ENCODE results near the gene YWHAE.
"Not testable (repeated sequence)": the region's sequence is repeated elsewhere in the genome, so short reads cannot be mapped to it uniquely, and the experiment has no call there.

The YWHAE gene

GRCh38 chr17:1412185-1413110, 12.4 kb upstream of the YWHAE start:
- no peak for DNase-seq

- DNase-seq = no peak
Measured at GRCh38 chr17:1402262-1402586, 2.2 kb upstream of the YWHAE start.

- peak in 1 of 2 donors; percentile 53 for DNase-seq
Measured at GRCh38 chr17:1398931-1399678, 917 bp downstream of the YWHAE start.

- DNase-seq = no peak
Measured at GRCh38 chr17:1398028-1398427, 2.0 kb downstream of the YWHAE start.

- not testable (repeated sequence) for DNase-seq
Measured at GRCh38 chr17:1395876-1396665, 4.0 kb downstream of the YWHAE start.

GRCh38 chr17:1391577-1391976, 8.4 kb downstream of the YWHAE start:
- no peak for DNase-seq

- no peak for DNase-seq
Measured at GRCh38 chr17:1390432-1391367, 9.3 kb downstream of the YWHAE start.

- not testable (repeated sequence) for DNase-seq
Measured at GRCh38 chr17:1387490-1388227, 12.4 kb downstream of the YWHAE start.

- DNase-seq = not testable (repeated sequence)
Measured at GRCh38 chr17:1386675-1387190, 13.3 kb downstream of the YWHAE start.

GRCh38 chr17:1386265-1386664, 13.8 kb downstream of the YWHAE start:
- DNase-seq = no peak

GRCh38 chr17:1385861-1386260, 14.2 kb downstream of the YWHAE start:
- no peak for DNase-seq

GRCh38 chr17:1384905-1385435, 15.1 kb downstream of the YWHAE start:
- no peak for DNase-seq

- DNase-seq = no peak
Measured at GRCh38 chr17:1379930-1380313, 20.1 kb downstream of the YWHAE start.

GRCh38 chr17:1379208-1379929, 20.7 kb downstream of the YWHAE start:
- DNase-seq = no peak

- DNase-seq = not testable (repeated sequence)
Measured at GRCh38 chr17:1378476-1378860, 21.6 kb downstream of the YWHAE start.

GRCh38 chr17:1377334-1377733, 22.7 kb downstream of the YWHAE start:
- no peak for DNase-seq

GRCh38 chr17:1376061-1376460, 24.0 kb downstream of the YWHAE start:
- DNase-seq = no peak

GRCh38 chr17:1375615-1376014, 24.4 kb downstream of the YWHAE start:
- no peak for DNase-seq

GRCh38 chr17:1374431-1375177, 25.4 kb downstream of the YWHAE start:
- no peak for DNase-seq

All from bone marrow (tissue), 2 donors.